ENCODE data around the gene MTMR12. TPM values are rescaled to one million over a fixed set of nuclear protein-coding genes. Genes with fewer than 3 reads are reported as not detected.

Gene MTMR12
- total and polyA plus RNA-seq, 2 of the 13 experiments (the other 11 are each of a cell fraction or from before 2014, with no cell fraction given), result 23.4 to 36.6 TPM

GRCh38 chr5:32232441-32233219 lies 80.1 kb downstream of the MTMR12 start (continued):
- TF ChIP-seq ZBTB40 (IDR thresholded peaks at IDR 0.05), result no peak
- no peak for TF ChIP-seq ZBTB40 (CRISPR knock-in tag; IDR thresholded peaks at IDR 0.05)
- TF ChIP-seq CSRNP1 (CRISPR knock-in tag; IDR thresholded peaks at IDR 0.05), result no peak
- no peak for TF ChIP-seq HNF4A (CRISPR knock-in tag; IDR thresholded peaks at IDR 0.05)
- no peak for TF ChIP-seq FOXJ3 (CRISPR knock-in tag; IDR thresholded peaks at IDR 0.05; ENCODE audit: borderline replicate concordance)
- no peak for TF ChIP-seq ZNF263 (CRISPR knock-in tag; IDR thresholded peaks at IDR 0.05)
- TF ChIP-seq ISX (CRISPR knock-in tag; conservative IDR thresholded peaks at IDR 0.05), result no peak
- TF ChIP-seq FOXA1 (IDR thresholded peaks at IDR 0.05), result no peak
- no peak for TF ChIP-seq FOXA1 (CRISPR knock-in tag; IDR thresholded peaks at IDR 0.05)
- TF ChIP-seq ZNF292 (CRISPR knock-in tag; IDR thresholded peaks at IDR 0.05; ENCODE audit: borderline replicate concordance, low read depth), result no peak
- TF ChIP-seq SPEN (CRISPR knock-in tag; IDR thresholded peaks at IDR 0.05; ENCODE audit: low read depth), result no peak
- TF ChIP-seq ZFP36L2 (CRISPR knock-in tag; IDR thresholded peaks at IDR 0.05), result no peak
- TF ChIP-seq SRSF1 (optimal IDR thresholded peaks at IDR 0.05; ENCODE audit: low read depth, low read length), result no peak
- no peak for TF ChIP-seq IKZF4 (CRISPR knock-in tag; IDR thresholded peaks at IDR 0.05; ENCODE audit: borderline replicate concordance, low read depth, not compliant biosample characterization)
- no peak for TF ChIP-seq ZNF597 (CRISPR knock-in tag; IDR thresholded peaks at IDR 0.05)
- no peak for TF ChIP-seq ZNF83 (CRISPR knock-in tag; IDR thresholded peaks at IDR 0.05; ENCODE audit: borderline replicate concordance)
- TF ChIP-seq NKX3-1 (CRISPR knock-in tag; IDR thresholded peaks at IDR 0.05), result no peak
- TF ChIP-seq PRPF4 (IDR thresholded peaks at IDR 0.05; ENCODE audit: low read depth, low read length, poor library complexity, severe bottlenecking), result no peak
- no peak for TF ChIP-seq ZNF616 (CRISPR knock-in tag; IDR thresholded peaks at IDR 0.05; ENCODE audit: low read depth)

Data from HepG2 (cell line).